ENCODE data around the gene CAPN15.

CAPN15 gene

DNA sequence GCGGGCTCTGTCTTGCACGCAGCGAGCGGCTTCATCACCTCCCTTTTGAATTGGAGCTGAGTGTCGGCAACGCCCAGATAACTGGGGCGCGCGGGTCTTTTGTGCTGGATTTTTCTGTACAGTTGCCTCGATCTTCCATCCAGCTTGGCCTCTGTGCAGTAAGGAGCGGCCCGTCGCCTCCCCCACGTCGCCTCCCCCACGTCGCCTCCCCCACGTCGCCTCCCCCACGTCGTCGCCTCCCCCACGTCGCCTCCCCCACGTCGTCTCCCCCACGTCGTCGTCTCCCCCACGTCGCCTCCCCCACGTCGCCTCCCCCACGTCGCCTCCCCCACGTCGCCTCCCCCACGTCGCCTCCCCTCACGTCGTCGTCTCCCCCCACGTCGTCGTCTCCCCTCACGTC is 17.0 kb downstream of the CAPN15 start:
- DNase-seq (ENCODE audit: low read depth, low spot score): no peak

DNA sequence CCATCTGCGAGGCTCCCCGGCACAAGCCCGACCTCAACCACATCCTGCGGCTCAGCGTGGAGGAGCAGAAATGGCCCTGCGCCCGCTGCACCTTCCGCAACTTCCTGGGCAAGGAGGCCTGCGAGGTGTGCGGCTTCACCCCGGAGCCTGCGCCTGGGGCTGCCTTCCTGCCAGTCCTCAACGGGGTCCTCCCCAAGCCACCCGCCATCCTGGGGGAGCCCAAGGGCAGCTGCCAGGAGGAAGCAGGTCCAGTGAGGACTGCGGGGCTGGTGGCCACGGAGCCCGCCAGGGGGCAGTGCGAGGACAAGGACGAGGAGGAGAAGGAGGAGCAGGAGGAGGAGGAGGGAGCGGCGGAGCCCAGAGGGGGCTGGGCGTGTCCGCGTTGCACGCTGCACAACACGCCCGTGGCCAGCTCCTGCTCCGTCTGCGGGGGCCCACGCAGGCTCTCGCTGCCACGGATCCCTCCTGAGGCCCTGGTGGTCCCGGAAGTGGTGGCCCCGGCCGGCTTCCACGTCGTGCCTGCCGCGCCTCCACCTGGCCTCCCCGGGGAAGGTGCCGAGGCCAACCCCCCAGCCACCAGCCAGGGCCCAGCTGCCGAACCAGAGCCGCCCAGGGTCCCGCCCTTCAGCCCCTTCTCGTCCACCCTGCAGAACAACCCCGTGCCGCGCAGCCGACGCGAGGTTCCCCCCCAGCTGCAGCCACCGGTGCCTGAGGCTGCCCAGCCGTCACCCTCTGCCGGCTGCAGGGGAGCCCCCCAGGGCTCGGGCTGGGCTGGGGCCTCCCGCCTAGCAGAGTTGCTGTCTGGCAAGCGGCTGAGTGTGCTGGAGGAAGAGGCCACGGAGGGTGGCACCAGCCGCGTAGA is 19.6 kb downstream of the CAPN15 start:
- DNase-seq (ENCODE audit: low read depth, low spot score): no peak

DNA sequence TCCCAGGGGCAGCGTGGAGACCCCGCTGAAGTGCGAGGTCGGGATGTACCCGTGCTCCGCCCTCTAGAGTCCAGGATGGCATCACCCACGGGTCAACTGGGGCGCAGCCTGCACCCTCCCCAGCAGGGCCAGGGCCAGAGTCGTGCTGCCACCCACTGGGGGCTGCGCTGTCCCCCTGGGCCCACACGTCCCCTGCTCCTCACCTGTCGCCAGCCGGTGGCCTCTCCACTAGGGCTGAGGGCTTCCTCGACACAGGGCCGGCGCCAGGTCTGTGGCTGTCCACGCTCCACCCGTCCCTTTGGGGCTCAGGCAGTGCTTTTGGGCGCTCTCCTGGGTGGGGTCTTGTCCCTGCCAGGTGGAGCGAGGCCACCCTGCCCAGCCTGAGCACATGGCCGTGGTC is 21.1 kb downstream of the CAPN15 start:
- no peak for DNase-seq (ENCODE audit: low read depth, low spot score)

DNA sequence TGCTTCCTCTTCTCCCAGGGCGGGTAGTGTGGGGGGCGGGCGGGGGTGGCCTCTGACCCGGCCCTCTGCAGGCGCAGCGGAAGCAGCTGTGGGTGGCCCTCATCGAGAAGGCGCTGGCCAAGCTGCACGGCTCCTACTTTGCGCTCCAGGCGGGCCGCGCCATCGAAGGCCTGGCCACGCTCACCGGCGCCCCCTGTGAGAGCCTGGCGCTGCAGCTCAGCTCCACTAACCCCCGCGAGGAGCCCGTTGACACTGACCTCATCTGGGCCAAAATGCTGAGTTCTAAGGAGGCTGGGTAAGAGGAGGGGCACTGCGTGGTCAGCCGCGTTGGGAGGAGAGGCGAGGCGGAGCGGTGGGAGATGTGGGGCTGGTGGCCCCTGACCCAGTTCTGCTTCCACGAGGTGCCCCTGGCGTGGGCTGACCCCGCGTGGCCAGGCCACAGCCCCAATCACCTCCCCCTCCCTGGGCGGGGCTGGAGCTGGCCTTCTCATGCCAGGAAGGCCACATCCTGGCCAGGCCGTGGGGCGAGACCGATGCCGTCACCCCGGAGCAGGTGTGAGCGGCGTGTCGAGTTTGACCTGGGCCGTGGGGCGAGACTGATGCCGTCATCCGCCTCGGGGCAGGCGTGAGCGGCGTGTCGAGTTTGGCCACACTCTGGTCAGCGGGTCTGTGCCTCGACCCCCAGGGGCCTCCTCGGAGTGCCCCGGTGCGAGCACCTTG is 22.2 kb downstream of the CAPN15 start:
- no peak for DNase-seq (ENCODE audit: low read depth, low spot score)

DNA sequence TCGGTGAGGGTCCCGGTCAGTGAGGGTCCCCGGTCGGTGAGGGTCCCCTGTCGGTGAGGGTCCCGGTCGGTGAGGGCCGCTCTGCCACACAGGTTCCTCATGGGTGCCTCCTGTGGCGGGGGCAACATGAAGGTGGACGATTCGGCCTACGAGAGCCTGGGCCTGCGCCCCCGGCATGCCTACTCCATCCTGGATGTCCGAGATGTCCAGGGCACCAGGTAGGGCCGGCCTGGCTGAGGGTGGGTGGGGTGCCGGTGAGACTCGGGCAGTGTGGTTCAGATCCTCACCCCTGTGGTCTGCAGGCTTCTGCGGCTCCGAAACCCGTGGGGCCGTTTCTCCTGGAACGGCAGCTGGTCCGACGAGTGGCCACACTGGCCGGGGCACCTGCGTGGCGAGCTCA is 23.7 kb downstream of the CAPN15 start:
- no peak for DNase-seq (ENCODE audit: low read depth, low spot score)

DNA sequence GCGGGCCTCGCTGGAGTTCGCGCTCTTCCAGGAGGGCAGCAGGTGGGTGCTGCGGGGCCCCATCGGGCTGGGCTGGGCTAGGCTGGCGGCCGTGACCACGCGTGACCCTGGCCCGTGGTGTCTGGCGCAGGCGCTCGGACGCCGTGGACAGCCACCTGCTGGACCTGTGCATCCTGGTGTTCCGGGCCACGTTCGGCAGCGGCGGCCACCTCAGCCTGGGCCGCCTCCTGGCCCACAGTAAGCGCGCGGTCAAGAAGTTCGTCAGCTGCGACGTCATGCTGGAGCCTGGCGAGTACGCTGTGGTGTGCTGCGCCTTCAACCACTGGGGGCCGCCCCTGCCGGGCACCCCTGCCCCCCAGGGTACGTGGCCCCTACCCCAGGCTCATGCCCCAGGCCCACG is 24.7 kb downstream of the CAPN15 start:
- DNase-seq (ENCODE audit: low read depth, low spot score): no peak

DNA sequence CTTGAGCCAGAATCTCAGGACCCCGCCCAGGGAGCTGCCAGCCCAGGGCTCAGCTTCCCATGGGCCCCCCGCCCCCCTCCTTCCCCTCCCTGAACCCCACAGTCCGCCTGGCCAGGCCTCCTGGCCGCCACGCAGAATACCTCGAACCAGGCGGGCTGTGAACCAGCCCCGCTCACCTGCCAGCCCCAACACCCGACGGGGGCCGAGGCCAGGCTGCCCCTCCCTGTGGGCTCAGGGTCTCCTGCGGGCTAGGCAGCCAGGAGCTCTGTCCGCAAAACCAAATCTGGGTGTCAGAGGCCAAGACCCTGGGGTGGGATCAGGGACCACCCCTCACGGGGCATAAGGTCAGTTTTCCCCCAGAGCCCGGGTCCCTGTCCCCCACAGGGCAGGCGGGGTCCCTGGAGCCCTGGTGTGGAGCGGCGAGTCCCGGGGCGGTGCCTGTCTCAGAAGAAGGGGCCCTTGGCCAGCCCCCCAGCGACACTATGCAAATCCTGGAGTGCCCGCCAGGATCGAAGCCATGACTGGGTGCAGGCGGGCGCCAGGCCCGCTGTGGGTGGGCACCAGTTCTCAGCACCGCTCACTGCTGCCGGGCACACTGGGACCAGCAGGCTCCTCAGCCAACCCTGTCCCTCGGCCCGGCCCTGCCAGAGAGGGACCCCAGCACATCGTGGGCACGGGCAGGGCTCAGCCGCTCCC is 26.2 kb downstream of the CAPN15 start:
- no peak for DNase-seq (ENCODE audit: low read depth, low spot score)

DNA sequence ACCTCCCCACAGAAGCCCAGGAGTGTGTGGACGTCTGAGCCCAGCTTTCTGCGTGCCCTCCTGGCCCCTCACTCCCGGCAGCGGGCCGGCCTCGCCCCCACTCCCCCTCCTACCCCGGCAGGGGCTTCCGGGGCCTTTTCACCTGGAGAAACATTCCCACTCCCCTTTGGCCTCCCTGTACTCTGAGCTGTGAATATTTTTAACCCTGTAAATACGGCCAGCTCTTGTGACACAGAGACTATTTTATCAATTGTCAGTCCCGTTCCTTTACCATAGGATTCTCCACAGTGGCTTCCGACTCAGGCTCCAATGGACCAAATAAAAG is 26.7 kb downstream of the CAPN15 start:
- DNase-seq (ENCODE audit: low read depth, low spot score): no peak

DNA sequence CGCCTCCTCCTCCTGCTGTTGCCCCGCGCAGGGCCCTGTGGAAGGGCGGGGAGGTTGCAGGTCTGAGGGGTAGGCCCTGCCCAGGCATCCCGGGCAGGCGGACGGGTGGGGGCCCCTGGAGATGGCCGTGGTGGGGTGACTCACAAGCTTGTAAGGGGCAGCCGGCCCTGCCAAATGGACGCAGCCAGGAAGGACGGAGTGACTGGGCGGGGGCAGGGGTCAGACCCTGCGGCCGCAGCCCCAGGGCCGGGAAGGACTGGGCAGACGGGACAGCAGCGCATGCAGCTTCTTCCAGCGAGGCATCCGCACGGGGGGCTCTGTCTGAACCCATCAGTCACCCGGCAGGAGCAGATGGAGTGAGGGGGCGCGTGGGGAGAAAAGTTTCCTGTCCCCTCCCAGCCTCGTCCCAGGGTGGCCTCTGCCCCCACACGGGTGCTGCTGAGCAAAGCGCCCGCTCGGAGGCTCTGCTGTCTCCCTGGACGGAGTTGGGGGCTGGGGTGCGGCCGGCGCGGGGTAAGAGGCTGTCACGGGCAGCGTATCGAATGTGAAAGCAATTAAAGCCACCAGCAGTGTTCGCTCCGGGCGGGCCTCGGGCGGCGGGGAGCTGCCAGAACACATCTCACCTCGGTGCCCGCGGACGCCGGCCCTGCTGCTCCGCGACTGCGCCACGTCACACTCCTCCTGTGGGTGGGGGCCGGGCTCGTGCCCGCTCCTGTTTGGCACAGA is 27.3 kb downstream of the CAPN15 start:
- no peak for DNase-seq (ENCODE audit: low read depth, low spot score)

DNA sequence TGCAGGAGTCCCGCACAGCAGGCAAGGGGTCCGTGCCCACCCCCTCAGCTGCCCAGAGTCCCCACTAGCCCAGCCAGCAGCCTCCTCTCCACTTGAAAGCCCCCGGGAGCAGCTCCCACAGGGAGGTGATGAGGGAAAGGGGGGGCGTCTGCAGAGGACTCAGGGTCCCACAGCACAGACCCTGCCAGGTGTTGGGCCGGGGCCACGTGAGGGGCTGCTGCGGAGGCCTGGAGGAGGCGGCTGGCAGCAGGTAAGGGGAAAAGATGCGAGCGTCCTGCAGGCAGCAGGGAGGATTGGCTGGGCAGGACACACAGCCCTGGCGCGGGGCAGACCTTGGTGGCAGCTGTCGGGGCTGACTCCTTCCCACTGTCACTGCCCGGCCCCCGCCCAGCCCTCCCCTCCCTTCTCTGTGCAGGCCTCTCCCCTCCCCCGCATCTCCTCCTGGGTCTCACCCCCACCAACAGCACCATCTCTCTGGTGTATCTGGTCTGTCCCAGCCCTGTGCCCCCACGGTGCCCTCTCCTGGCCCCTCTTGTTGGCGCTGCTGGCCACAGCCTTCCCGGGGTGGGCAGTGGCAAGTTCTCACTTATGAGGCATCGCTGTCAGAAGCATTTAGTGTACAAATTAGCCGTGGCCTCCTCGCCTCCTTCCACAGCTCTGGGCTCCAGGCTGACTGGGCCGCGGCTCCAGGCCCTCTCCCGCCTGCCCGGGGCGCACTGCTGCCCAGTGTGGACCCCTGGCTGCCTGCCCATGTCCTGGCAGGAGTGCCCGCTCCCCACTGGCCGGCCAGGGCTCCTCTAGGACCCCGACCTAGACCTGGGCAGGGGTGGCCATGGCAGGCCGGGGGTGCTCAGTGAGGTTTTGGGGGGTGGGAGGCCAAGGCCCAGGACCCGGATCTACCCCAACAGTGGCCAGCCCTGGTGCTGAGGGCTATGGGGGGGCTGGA is 28.3 kb downstream of the CAPN15 start:
- no peak for DNase-seq (ENCODE audit: low read depth, low spot score)

DNA sequence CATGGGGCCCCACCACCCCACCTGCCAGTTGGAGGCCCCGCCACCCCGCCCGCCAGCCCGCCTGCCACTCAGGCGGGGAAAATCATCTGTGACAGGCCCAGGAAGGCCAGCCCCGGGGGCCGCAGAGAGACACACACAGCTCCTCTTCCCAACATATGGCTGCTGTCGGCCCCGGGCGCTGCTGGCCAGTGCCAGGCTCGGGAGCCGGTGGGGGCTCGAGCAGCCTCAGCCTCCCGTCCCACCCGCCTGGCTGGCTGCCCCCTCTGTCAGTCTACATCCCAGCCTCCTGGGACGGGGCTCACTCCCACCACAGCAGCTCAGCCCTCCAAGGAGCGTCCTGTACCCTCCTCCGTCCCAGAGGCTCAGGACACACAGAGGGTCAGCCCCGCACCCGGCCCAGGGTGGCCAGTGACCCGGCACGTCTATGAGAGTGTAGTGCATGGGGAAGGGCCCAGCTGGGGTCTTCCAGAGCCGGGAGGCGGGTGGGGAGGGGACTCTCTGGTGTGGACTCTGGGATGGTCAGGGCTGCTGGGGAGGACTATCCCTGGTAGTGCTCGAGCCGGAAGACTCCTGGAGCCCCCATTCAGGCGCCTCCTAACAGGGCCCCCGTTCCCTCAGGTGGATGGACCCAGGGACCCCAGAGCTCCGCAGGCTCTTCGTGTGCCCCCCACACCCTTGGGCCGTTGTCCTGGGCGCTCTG is 29.1 kb downstream of the CAPN15 start:
- no peak for DNase-seq (ENCODE audit: low read depth, low spot score)

DNA sequence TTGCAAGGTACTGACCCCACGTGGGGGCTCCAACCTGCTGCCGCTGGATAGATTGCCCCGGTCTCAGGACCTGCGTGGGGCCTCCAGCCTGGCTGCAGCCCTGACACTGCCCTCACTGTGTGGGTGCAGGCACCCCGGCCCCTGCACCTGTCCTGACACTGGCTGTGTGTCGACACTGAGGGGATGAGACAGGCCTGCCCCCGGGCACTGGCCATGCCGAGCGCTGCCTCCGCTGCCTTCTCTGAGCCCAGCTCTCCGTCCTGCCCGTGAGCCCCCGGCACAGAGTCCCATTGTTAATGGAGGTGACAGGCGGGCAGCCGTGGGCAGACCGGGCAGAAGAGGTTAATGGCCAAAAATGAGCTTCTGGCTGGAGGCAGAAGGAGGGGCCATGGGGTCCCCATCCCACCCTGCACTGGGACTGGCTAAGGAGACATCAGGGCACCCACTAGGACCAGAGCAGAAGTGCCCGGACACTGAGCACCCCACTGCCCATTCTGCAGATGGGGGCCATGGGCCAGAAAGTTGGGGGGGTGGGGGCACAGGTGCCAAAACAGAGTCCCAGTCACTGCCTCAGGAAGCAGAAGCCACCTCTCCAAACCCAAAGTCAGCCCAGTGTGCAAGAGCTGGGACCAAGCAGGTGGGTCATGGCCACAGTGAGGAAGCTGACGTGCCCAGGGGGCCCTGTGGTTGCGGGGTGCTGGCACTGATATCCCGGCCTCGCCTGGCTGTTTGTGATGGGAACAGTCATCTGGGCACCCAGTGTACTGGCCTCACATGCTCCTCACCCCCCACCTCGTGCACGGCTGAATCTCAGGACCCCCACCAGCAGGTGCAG is 30.2 kb downstream of the CAPN15 start:
- no peak for DNase-seq (ENCODE audit: low read depth, low spot score)

DNA sequence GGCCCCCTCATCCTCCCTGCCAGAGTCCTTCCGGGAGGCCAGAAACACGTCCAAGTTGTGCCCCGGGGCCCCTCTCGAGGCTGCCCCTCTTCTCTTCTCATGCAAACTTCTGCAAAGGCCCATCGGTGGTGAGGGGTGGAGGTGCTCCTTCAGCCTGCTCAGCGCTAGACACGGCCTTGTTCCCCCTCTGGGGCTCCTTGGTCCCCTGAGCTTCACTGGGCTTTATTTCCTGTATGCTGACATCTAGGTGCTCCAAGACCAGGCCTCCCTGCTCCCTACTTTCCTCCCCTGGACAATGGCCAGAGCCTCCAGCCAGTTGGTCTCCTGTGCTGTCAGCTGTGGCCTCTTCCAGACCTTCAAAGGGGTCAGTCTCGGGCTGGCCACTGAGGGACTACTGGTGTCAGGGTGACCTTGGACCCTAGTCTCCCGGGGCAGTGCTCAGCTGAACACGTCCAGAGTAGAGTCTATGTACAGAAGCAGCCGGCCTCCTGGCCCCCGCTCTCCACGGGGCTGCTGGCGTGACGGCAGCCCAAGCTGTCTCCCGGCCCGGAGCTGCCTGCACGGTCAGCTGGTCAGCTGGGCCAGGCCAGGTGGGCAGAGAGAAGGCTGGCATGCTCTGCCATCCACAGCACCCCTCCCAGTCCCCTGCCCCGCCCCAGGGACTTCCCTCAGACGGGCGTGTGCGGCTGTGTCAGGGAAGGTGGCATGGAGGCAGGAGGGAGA is 30.9 kb downstream of the CAPN15 start:
- DNase-seq (ENCODE audit: low read depth, low spot score): no peak

DNA sequence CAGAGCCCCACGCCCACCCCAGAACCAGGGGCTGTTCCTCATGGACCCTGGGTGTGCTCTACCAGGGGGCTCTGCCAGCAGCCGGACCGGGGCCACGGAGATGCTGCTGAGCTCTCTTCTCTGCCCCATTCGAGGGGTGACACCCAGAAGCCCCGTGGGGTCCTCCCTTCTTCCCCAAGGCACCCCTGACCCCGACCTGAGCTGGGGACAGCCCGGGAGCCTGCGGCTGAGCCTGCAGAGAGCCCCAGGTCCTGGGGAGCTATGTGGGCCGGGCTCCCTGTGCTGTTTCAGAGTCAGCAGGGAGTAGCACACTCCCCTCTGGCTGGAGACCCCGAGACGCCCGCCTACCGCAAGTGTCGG is 31.5 kb downstream of the CAPN15 start:
- DNase-seq (ENCODE audit: low read depth, low spot score): no peak

DNA sequence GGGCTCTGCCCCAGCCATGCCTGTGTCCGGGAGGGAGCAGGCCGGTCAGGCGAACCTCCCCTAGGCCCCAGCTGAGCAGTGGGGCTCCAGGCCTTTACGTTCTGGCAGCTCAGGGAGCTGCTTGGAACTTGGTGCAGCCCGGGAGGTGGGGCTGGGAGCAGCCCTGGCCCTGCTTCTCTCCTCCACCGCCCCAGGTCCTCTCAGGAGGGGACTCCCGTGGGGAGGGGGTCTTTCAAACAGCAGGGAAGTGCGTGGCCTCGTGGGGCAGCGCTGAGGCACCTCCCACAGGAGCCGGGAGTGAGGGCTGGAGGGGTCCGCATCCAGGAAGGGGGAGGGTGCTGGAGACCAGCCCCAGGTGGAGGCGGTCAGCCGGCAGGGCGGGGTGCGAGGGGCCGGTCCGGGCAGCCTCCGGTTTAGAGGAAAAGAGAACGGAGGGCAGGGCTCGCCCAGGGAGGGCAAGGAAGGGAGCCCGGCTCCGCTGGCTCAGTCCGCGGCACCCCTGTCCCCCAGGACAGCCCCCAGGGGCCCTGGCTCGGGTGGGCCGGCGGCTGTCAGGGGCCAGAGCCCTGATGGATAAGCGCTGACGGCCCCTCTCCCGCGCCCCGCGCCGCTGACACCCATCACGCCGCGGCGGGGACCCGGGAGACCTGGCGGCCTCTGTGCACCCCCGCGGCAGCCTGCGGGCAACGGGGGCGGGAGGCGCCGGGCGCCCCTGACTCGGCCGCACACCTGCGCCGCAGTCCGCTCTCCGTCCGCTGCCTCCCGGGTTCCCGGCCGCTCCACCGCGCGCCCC is 32.1 kb downstream of the CAPN15 start:
- DNase-seq (ENCODE audit: low read depth, low spot score): no peak

DNA sequence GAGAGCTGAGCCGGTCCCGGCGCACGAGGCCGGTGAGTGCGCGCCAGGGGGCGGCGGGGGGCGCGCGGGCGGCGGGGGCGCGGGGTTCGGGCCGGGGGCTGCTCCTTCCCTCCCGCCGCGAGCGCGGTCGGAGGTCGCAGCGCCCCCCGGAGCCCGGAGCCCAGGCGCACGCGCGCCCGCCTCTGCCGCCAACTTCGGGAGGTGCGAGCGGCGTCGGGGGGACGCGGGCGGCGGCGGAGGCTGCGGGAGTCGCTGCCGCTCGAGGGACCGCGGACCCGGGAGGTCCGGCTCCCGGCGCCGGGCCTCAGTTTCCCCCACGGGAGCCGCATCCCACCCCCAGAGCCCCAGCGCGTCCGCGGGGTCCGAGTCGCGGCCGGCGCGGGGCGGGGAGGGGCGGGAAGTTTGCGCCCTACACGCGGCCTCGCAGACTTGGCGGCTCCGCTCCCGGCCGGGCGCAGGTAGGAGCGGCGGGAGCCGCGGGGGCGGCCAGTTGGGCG is 32.7 kb downstream of the CAPN15 start, which contains the start of gene PRR35:
Gene PRR35 (plus strand): TSS at position 191 of the 497 bp plus-strand sequence. CDS start 2,901 bp downstream, outside the sequence.
- DNase-seq (ENCODE audit: low read depth, low spot score): no peak

DNA sequence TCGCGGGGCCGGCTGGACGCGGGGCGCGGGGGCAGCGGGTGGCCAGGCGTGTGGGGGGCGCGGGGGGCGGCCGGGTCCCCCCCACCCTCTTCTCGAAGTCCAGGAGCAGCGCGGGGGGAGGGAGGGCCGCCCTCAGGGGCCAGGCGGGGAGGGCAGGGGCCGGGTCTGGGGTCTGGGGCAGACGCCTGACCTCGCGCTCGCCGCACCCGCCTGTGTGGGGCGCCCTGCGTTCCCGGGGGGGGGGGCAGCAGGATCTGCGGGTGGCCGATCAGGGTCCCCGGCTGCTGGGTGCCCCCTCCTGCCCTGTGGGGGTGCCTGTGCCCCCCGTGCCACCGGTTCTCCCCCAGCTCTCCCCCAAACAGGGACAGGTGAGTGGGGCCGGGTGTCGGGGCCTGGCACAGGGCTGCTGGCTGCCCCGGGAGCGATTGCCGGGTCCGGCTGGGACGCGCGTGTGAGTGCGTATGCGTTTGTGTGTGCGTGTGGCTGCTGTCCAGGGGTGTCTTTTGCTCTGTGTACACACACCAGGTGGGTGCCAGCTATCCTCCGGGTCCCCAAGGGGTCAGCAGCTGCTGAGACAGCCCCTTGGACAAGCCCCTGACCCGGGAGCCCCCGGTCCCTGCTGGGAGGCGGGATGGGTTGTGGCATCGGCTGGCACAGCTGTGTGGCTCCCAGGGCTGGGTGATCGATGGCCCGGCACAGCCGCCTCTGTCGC is 33.3 kb downstream of the CAPN15 start:
- DNase-seq (ENCODE audit: low read depth, low spot score): no peak

All from brain pericyte (primary cell).